Stromal cell of bone marrow (primary cell): ENCODE data around the gene NXN.
A peak's percentile ranks its signal among the peaks of the same experiment; 100 is the strongest.
"Not testable (repeated sequence)": the region's sequence is repeated elsewhere in the genome, so short reads cannot be mapped to it uniquely, and the experiment has no call there.

ENCODE experiments used
- DNase-seq: peaks from one replicate; pipeline ENCODE4 v3.0.0-alpha.2; 2012; ENCODE audit warnings: low read depth

The NXN gene

DNA sequence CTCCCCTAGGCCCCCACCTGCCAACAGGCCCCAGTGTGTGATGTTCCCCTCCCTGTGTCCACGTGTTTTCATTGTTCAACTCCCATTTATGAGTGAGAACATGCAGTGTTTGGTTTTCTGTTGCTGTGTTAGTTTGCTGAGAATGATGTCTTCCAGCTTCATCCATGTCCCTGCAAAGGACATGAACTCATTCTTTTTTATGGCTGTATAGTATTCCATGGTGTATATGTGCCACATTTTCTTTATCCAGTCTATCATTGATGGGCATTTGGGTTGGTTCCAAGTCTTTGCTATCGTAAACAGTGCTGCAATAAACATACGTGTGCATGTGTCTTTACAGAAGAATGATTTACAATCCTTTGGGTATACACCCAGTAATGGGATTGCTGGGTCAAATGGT is 150.0 kb downstream of the NXN start:
- not testable (repeated sequence) for DNase-seq

GRCh38 chr17:828761-829160 is 150.8 kb downstream of the NXN start:
- DNase-seq: peak; percentile 67

DNA sequence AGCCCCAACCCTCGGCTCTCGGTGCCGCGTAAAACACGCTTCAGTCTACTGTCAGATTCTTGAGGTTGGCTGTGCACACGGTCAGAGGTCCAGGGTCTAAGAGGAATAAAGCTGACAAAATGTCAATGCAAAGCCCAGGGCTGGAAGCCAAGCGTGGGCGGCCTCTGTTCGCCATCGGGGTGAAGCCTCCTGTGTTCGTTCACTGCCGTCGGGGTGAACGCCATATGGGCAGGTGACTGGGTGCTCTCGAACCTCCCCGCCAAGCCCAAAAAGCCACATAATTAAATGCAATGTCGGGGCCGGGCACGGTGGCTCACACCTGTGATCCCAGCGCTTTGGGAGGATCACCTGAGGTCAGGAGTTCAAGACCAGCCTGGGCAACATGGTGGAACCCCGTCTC is 152.8 kb downstream of the NXN start:
- DNase-seq: no peak

- DNase-seq: no peak
Measured at GRCh38 chr17:825216-825615, 154.4 kb downstream of the NXN start.

- no peak for DNase-seq
Measured at GRCh38 chr17:824378-824777, 155.2 kb downstream of the NXN start.

GRCh38 chr17:823501-823902 is 156.1 kb downstream of the NXN start:
- DNase-seq: no peak

DNA sequence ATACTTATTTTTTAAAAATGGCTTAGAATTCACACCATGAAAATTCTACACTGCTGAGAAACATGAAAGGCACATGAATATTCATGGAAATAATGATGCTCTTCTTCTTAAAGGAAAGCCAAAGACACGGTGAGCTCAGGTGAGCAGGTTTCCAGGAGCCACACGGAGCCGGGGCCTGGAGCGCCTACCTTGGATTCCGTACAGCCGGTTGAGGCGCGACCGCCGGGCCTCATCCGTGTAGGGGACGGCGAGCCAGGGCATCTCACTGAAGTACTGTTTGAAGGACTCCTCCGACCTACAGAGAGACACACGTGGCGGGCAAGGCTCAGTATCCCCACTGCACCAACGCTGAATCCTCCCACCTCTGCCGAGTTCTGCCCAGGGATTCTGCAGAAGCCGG is 160.3 kb downstream of the NXN start:
- no peak for DNase-seq

GRCh38 chr17:814371-814770 is 165.2 kb downstream of the NXN start:
- DNase-seq: no peak

DNA sequence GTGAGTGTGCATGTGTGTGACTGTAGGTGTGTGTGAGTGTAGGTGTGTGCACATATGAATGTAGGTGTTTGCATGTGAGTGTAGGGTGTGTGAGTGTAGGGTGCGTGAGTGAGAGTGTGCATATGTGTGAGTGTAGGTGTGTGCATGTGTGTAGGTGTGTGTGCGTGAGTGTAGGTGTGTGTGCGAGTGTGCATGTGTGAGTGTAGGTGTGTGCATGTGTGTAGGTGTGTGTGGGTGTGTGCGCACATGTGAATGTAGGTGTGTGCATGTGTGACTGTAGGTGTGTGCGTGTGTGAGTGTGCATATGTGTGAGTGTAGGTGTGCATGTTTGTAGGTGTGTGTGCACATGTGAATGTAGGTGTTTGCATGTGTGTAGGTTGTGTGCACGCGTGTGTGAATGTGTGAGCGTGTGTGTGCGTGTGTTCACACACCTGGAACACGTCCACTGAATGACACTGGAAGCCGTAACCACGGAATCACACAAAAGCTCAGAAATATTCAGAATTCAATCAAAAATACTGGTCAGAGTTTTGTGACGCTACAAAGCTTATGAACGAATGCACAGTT is 166.9 kb downstream of the NXN start:
- no peak for DNase-seq

DNA sequence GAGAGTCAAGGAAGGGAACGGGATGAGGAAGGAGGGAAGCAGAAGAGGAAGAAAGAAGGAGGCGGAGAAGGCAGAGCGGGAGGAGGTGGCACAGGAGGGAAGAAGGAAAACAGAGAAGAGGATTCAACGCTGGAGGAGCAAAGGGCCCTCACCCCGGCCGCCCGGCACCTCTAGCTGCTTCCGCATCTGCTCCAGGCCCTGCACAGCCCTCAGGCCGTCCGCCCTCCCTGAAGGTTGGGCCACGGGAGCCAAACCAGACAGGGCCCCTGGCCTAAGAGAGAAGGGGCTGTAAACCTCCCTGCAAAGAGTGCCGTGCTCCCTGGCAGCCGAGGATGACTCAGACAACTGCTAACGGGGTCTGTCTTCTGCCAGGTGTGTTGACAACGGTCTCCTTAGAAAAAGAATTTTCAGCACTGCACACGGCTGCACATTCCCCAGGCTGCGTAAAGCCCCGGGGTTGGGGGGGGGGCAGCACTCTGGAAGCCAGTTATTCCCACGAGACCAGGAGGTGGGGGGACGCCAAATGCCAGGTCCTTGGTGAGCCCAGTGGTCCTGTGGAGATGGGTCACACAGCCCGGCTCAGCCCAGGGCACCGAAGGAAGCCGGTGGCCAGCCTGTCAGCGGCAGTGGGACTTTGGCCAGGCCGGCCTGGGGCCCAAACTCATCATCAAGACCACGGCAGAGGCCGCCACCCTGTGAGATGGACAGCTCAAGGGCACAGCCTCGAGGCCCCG is 168.4 kb downstream of the NXN start:
- no peak for DNase-seq

DNA sequence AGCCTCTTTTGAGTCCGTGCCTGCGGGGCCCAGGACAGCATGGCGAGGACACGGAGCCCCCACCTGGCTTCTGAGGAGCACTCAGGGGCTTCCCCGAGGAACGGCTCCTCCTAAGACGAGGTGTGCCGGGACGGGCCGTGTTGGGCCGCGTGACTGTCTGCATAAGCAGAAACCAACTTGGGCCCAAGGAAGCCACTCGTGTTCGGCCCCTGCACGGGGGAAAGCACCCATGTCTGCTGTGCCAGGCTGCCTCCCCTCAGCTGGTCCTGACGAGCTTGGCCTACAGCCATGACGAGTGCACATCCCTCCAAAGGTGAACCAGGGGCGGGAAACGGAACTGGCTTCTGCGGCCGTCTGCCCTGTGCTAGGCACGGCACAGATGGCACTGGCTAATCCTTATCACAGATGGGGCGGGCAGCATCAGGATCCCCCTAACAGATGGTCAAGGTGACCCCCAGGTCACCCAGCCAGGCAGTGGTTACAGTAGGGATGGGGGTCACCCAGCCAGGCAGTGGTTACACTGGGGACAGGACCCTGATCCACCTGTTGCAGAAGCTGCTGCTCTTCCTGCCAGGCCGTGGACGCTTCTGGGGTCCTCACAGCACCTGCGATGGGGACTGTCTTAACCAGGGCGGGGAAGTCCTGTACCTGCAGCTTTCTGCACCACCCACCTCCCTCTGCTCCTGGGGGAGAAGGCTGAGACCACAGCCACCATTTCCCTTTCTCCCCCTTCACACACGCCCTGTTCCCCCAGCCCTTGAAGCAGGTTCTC is 171.9 kb downstream of the NXN start:
- DNase-seq: no peak

DNA sequence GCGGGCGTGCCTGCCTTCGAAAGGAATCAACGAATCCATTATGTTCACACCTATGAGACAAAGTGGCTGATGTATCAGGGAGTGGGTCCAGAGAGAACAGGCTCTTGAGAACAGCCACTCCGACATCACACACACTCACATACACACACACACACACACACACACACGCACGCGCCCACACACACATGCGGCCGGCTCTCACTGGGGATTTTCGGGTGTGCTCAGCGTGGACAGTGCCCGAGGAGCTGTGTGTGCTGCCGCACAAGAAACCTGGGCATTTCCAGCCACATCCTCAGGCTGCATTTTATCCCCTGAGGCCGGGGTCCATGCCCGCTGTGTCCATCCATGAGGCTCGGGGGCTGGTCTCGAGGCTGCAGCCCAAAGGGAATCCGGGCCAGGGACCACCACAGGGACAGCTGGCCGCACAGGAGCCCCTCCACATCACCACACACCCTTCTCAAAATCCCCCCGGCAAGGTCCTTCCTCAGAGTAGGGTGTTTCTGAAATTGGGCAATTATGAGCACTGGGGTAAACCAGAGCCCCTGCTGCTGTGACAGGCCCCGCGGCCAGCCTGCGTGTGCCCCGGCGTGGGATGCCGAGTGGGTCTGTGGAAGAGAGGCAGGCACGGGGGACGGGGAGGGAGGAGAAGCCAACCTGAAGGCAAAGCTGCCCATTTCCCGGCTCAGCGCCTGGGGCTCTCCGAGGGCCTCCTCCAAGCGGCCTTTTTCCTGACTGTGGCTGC is 172.6 kb downstream of the NXN start:
- DNase-seq: no peak

- no peak for DNase-seq
Measured at GRCh38 chr17:806346-806745, 173.2 kb downstream of the NXN start.

DNA sequence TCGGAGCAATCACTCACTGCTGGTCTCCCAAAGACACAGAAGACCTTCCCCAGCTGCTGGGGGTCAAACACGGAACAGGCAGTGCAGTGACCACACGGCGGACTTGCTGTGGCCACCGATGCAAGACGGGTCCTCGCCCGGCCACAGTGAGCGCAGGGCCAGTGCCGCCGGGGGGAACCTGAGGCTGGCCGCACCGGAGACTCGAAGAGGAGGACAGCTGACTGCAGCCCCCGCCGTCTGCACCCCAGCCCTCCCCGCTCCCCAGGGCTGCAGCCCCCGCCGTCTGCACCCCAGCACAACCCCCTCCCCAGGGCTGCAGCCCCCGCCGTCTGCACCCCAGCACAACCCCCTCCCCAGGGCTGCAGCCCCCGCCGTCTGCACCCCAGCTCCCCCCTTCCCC is 173.7 kb downstream of the NXN start:
- not testable (repeated sequence) for DNase-seq

DNA sequence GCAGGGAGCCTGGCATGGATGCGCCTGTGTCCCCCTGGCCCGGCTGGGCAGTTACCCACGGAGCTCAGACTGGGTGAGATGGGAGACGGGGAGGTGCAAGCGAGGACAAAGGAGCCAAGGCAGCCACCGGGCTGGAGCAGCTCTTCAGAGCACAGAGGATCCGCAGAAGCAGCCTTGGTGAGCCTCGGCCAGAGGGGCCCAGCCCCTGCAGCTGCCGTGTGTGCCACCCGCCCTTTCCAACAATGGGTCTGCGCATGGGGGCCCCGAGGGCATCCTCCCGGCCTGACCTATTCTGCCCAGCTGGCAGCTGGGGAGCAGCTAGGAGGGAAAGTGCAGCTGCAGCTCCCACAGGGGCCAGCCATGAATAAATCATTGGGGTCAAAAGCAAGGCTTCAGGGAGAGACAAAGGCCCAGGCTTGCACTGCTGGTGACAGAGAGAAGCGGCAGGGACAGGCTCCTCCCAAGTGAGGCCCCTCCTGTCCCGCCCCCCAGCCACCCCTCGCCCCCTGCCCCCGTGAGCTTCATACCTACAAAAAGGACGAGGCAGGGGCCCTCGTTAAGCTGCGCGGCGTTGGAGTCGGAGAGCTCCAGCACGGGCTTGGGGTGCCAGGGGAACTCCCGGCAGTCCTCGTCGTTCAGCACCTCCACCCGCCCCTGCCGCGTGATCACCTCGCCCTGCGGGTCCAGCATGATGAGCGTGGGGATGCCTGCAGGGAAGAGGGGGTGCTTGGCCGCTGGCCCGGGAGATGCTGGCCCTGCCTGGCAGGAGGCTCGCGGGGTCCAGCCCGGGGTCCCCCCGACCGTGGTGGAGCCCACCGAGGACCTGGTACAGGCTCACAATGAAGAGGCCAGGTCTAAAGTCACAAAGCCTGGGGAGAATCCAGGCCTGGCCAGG is 174.8 kb downstream of the NXN start:
- DNase-seq: no peak

- DNase-seq: no peak
Measured at GRCh38 chr17:802901-803881, 176.4 kb downstream of the NXN start.

DNA sequence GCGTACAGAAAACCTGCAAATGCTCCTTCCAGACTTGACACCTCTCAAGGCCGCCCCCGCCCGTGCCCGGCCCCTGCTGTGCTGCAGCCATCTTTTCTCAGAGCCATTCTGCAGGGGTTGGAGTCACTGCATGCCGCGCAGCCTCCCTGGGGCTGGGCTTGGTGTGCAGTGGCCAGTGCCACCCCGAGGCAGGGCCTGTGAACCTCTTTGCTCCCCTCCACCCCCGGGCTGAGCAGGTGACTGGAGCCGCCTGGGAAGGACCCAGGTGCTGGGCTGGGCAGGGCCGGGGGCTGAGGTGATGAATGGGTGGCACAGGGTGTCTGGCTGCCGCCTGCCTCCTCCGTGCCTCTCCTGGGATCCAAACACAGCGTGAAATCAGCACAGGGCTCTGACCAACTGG is 177.1 kb downstream of the NXN start:
- DNase-seq: no peak

DNA sequence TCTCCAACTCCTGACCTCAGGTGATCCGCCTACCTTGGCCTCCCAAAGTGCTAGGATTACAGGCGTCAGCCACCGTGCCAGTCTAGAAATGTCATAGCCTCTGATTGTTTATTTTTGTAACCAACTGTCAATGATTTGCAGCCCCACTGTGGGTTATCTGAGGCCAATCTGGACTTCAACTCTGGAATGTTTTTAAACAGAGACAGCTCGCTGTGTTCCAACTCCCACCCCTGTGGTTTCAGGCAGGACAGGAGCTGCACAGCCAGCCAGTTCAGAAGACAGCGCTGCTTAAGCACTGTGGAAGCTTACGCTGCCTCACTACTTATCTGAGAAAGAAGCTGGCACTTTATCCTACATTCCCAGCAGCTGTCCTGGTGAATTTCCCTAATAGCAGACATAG is 177.9 kb downstream of the NXN start:
- DNase-seq: no peak

DNA sequence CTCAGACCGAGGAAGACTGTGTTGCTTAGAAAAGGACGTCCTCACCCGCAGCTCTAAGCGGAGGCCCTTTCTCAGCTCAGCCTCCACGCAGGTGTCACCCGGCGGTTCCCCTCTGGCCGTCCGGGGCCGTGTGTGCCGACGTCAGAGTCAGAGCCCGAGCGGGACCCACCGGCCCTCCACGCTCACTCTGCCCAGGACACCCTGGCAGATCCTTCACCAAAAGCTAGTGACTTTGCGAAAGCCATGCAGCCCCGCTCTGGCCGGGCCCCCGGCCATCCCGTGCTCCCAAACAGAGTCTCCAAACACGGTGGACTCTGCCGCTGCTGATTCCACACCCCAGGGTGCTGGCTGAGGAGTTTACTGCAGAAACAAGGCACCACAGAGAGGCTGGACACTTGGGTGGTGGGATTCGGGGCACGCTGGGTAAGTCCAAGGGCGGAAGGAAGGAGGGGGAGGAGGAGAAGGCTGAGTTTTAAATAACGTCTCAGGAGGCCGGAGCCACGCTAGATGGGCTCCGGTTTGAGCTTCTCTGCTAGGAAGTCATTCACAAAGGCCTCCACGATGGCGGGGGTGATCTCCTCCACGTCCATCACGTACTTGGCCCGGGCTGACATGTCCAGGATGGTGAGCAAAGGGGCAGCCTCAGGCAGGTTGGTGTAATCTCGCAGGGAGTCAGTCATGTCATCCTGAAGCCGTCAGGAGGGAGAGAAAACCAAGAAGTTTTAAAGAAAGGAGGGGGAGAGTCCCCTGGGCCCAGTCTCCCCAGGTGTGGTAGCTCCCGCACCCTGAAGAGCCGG is 178.9 kb downstream of the NXN start:
- DNase-seq: no peak

GRCh38 chr17:799261-799660 is 180.3 kb downstream of the NXN start:
- no peak for DNase-seq
